Caki2 (cell line): ENCODE results near the gene TCF12. TPM values are rescaled to one million over a fixed set of nuclear protein-coding genes. Genes with fewer than 3 reads are reported as not detected.

Experiments
- DNase-seq: peaks from one replicate; pipeline ENCODE4 v3.0.0-alpha.2; 2015; ENCODE audit warnings: low read depth
- in situ Hi-C: cut with HindIII; loops from 2 replicates; pipeline ENCODE4 v1.10.0; 2016; ENCODE audit warnings: low sequenced_read_pairs, low pct_unique_long_range_greater_than_20kb, mixed read lengths
- total RNA-seq: library from RNA; depleted of rRNA; stranded (reverse); fragments of >200 nt; shearing (Covaris generic); gene quantifications from 2 replicates; pipeline ENCODE4 v1.2.3, GENCODE V29; 2014; ENCODE audit warnings: low replicate concordance; rRNA removed

Gene TCF12
- total RNA-seq, 1 experiment from 2014 or later, result 61.2 TPM

- no peak for DNase-seq
- in situ Hi-C loops, result no loop called here
Measured at GRCh38 chr15:57333487-57333886, 415.0 kb downstream of the TCF12 start.

- in situ Hi-C loops, result no loop called here
- no peak for DNase-seq
Measured at GRCh38 chr15:57334257-57334656, 415.8 kb downstream of the TCF12 start.

GRCh38 chr15:57335293-57335715 is 416.9 kb downstream of the TCF12 start:
- DNase-seq, result no peak
- in situ Hi-C loops, result no loop called here

- no peak for DNase-seq
- in situ Hi-C loops, result no loop called here
Measured at GRCh38 chr15:57335719-57336118, 417.3 kb downstream of the TCF12 start.

GRCh38 chr15:57337868-57338411 is 419.5 kb downstream of the TCF12 start:
- in situ Hi-C loops, result no loop called here
- no peak for DNase-seq

- in situ Hi-C loops, result no loop called here
- no peak for DNase-seq
Measured at GRCh38 chr15:57339321-57339720, 420.9 kb downstream of the TCF12 start.

Other genes starting within 250 kb of the TCF12 start
- 5.5 and 10.7 TPM in 2 replicates for gene ZNF280D, start 185.1 kb upstream of the TCF12 start, total RNA-seq